H9 (cell line): ENCODE data around the gene CASTOR1. TPM values are rescaled to one million over a fixed set of nuclear protein-coding genes. Genes with fewer than 3 reads are reported as not detected.

Source experiments
- DNase-seq: peaks from one replicate; pipeline ENCODE4 v3.0.0-alpha.2; 2017
- H2AFZ ChIP-seq: one replicate; pipeline ENCODE4 v1.6.1; 2013; ENCODE audit warnings: mild to moderate bottlenecking, low read length, control low read depth, moderate library complexity
- H2AK5ac ChIP-seq: 2 replicates; pipeline ENCODE4 v1.6.1; 2013; ENCODE audit warnings: low read length, control low read depth, mixed read lengths; ENCODE audit not compliant: insufficient read length
- H2BK120ac ChIP-seq: one replicate; pipeline ENCODE4 v1.6.1; 2013; ENCODE audit warnings: low read depth, mild to moderate bottlenecking, low read length, control low read depth, inconsistent platforms; ENCODE audit not compliant: poor library complexity, severe bottlenecking
- H2BK12ac ChIP-seq: 2 replicates; pipeline ENCODE4 v1.6.1; 2013; ENCODE audit warnings: low read length, control low read depth, mixed read lengths, low read depth; ENCODE audit not compliant: insufficient read length
- H2BK15ac ChIP-seq: 2 replicates; pipeline ENCODE4 v1.6.1; 2013; ENCODE audit warnings: low read depth, low read length, control low read depth
- H2BK20ac ChIP-seq: one replicate; pipeline ENCODE4 v1.6.1; 2013; ENCODE audit warnings: low read depth, mild to moderate bottlenecking, low read length, control low read depth, inconsistent platforms; ENCODE audit not compliant: poor library complexity, severe bottlenecking
- H2BK5ac ChIP-seq: 2 replicates; pipeline ENCODE4 v1.6.1; 2013; ENCODE audit warnings: low read length, control low read depth, mixed read lengths; ENCODE audit not compliant: insufficient read length
- H3K14ac ChIP-seq: 2 replicates; pipeline ENCODE4 v1.6.1; 2013; ENCODE audit warnings: low read length, control low read depth; ENCODE audit not compliant: insufficient read depth
- H3K18ac ChIP-seq: 2 replicates; pipeline ENCODE4 v1.6.1; 2013; ENCODE audit warnings: low read depth, mild to moderate bottlenecking, mixed read lengths, low read length, control low read depth; ENCODE audit not compliant: insufficient read length
- H3K23ac ChIP-seq: 2 replicates; pipeline ENCODE4 v1.6.1; 2013; ENCODE audit warnings: low read length, control low read depth, mixed read lengths, low read depth; ENCODE audit not compliant: insufficient read length
- H3K23me2 ChIP-seq: 2 replicates; pipeline ENCODE4 v1.6.1; 2013; ENCODE audit warnings: low read depth, mild to moderate bottlenecking, mixed read lengths, low read length, control low read depth; ENCODE audit not compliant: insufficient read length, poor library complexity, severe bottlenecking
- H3K27ac ChIP-seq: 2 replicates; pipeline ENCODE4 v1.5.1; 2013; ENCODE audit warnings: low read length, control low read depth, mixed read lengths, low read depth; ENCODE audit not compliant: insufficient read length
- H3K27me3 ChIP-seq: 2 replicates; pipeline ENCODE4 v1.6.1; 2013; ENCODE audit warnings: low read length, control low read depth, inconsistent platforms; ENCODE audit not compliant: insufficient read depth
- H3K4ac ChIP-seq: 2 replicates; pipeline ENCODE4 v1.6.1; 2013; ENCODE audit warnings: low read depth, mild to moderate bottlenecking, control low read depth, inconsistent platforms, low read length, moderate library complexity
- H3K4me1 ChIP-seq: 2 replicates; pipeline ENCODE4 v1.6.1; 2013; ENCODE audit warnings: low read length, control low read depth, inconsistent platforms; ENCODE audit not compliant: insufficient read depth
- H3K4me2 ChIP-seq: 2 replicates; pipeline ENCODE4 v1.6.1; 2013; ENCODE audit warnings: low read length, control low read depth, mixed read lengths; ENCODE audit not compliant: insufficient read length, insufficient read depth
- H3K56ac ChIP-seq: 2 replicates; pipeline ENCODE4 v1.6.1; 2013; ENCODE audit warnings: low read depth, mild to moderate bottlenecking, mixed read lengths, low read length, control low read depth; ENCODE audit not compliant: insufficient read length
- H3K79me1 ChIP-seq: 2 replicates; pipeline ENCODE4 v1.6.1; 2013; ENCODE audit warnings: low read depth, mild to moderate bottlenecking, moderate library complexity, low read length, control low read depth, inconsistent platforms; ENCODE audit not compliant: insufficient read depth, poor library complexity, severe bottlenecking
- H3K79me2 ChIP-seq: 2 replicates; pipeline ENCODE4 v1.6.1; 2013; ENCODE audit warnings: low read length, control low read depth, inconsistent platforms; ENCODE audit not compliant: insufficient read depth
- H3K9ac ChIP-seq: 2 replicates; pipeline ENCODE4 v1.6.1; 2013; ENCODE audit warnings: low read length, control low read depth, mixed read lengths; ENCODE audit not compliant: insufficient read length; ENCODE audit errors: extremely low read depth
- H3K9me3 ChIP-seq: one replicate; pipeline ENCODE4 v1.6.1; 2013; ENCODE audit warnings: low read depth, low read length, inconsistent platforms; ENCODE audit not compliant: control insufficient read depth
- H3T11ph ChIP-seq: one replicate; pipeline ENCODE4 v1.6.1; 2013; ENCODE audit warnings: mild to moderate bottlenecking, low read length, control low read depth, inconsistent platforms
- H4K20me1 ChIP-seq: one replicate; pipeline ENCODE4 v1.6.1; 2013; ENCODE audit not compliant: control insufficient read depth, insufficient read length, insufficient read depth
- H4K5ac ChIP-seq: 2 replicates; pipeline ENCODE4 v1.6.1; 2013; ENCODE audit warnings: low read depth, mild to moderate bottlenecking, mixed read lengths, low read length, control low read depth; ENCODE audit not compliant: insufficient read length
- H4K8ac ChIP-seq: replicated peaks from 2 replicates; pipeline ENCODE4 v1.6.1; 2013; ENCODE audit warnings: low read length, control low read depth, mixed read lengths, low read depth; ENCODE audit not compliant: insufficient read length
- H4K91ac ChIP-seq: 2 replicates; pipeline ENCODE4 v1.6.1; 2013; ENCODE audit warnings: low read depth, mild to moderate bottlenecking, moderate library complexity, mixed read lengths, low read length, control low read depth; ENCODE audit not compliant: insufficient read length
- H3K27ac Mint-ChIP-seq, 3 experiments: 2 replicates in 2 of 3; 3 replicates in 1 of 3; pipeline ENCODE4 v1.8.0; 2020 to 2021; ENCODE audit warnings: mixed read lengths in 3 of 3, mild to moderate bottlenecking in 1 of 3, moderate library complexity in 1 of 3
- H3K27me3 Mint-ChIP-seq: 2 replicates; pipeline ENCODE4 v1.8.0; 2021; ENCODE audit warnings: low read depth, mild to moderate bottlenecking, moderate library complexity, mixed read lengths
- H3K36me3 Mint-ChIP-seq, 3 experiments: 2 replicates in 2 of 3; 3 replicates in 1 of 3; pipeline ENCODE4 v1.8.0; 2020 to 2021; ENCODE audit warnings: low read depth in 3 of 3, mixed read lengths in 3 of 3; ENCODE audit not compliant: insufficient read depth in 1 of 3
- H3K4me1 Mint-ChIP-seq, 2 experiments: 2 replicates each; pipeline ENCODE4 v1.8.0; 2020; ENCODE audit warnings: mixed read lengths in 2 of 2
- H3K4me3 Mint-ChIP-seq, 2 experiments: 2 replicates in 1 of 2; 3 replicates in 1 of 2; pipeline ENCODE4 v1.8.0; 2020 to 2021; ENCODE audit warnings: mild to moderate bottlenecking in 2 of 2, mixed read lengths in 2 of 2, moderate library complexity in 1 of 2
- H3K9me3 Mint-ChIP-seq, 2 experiments: 2 replicates in 1 of 2; 3 replicates in 1 of 2; pipeline ENCODE4 v1.8.0; 2020; ENCODE audit warnings: mild to moderate bottlenecking in 2 of 2, mixed read lengths in 2 of 2, moderate library complexity in 1 of 2
- WGBS: extraction: QIAGEN DNeasy Blood & Tissue Kit; methylation state at CpG from one replicate; pipeline ENCODE4 v1.1.7; 2013; ENCODE audit warnings: missing lambda C conversion rate, low lambda C conversion rate, mixed read lengths; ENCODE audit not compliant: insufficient read length; ENCODE audit errors: extremely low coverage; 5-methylcytosine and 5-hydroxymethylcytosine counted together
- total RNA-seq: library from RNA; stranded (reverse); gene quantifications from 2 replicates; pipeline ENCODE4 v1.2.1, GENCODE V29; 2021
- TF ChIP-seq, protein P1 (sequence below): fragments of 200-600 bp; sonication (generic); conservative IDR thresholded peaks from 3 replicates; pipeline ENCODE4 v1.8.0; 2021; ENCODE audit warnings: antibody characterized with exemption, mild to moderate bottlenecking

The CASTOR1 gene
- total RNA-seq, 1 experiment from 2014 or later, result 8.8 TPM

DNA sequence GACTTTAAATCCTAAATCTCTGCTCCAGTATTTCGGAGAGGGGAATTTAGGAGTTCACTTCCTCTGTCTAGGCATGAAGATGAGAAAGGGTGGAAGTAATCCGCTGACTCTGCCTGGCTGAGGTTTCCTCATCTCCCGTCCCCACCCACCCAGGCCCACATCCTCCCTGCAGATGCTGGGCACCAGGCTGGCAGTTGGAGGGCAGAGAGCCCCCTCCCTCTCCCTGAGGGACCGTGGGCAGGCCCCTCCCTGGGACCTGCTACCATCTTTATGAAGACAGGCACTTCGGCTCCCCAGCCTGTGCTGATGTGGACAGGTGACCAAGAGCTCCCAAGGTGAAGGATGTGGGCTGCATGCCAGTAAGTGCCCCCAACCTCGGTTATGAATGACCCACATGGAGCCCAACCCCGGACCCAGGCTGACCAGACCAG is 6.7 kb downstream of the CASTOR1 start:
- Histone ChIP-seq H2BK120ac (no peak overlapping the region), H2AFZ (no peak overlapping the region), H3K56ac (no peak overlapping the region), H2AK5ac (no peak overlapping the region), H4K91ac (no peak overlapping the region), H3K9ac (no peak overlapping the region), H2BK20ac (no peak overlapping the region), H3K9me3 (no peaks in the 10 kb centered on the region), H3K27me3 (no peaks in the 10 kb centered on the region), H3T11ph (no peak overlapping the region), H3K4ac (no peak overlapping the region), H2BK12ac (no peak overlapping the region), H3K79me2 (no peaks in the 10 kb centered on the region), H2BK5ac (no peak overlapping the region), H3K23me2 (no peaks in the 10 kb centered on the region), H4K8ac (no peak overlapping the region), H3K4me2 (no peak overlapping the region), H3K79me1 (no peaks in the 10 kb centered on the region), H4K5ac (no peak overlapping the region), H3K23ac (no peak overlapping the region), H2BK15ac (no peak overlapping the region), H4K20me1 (no peaks in the 10 kb centered on the region), H3K4me1 (no peaks in the 10 kb centered on the region; the same call in 1 of the 2 replicates), H3K27ac (no peak overlapping the region), H3K14ac (no peak overlapping the region), H3K18ac (no peak overlapping the region)
- TF ChIP-seq, protein P1, sequence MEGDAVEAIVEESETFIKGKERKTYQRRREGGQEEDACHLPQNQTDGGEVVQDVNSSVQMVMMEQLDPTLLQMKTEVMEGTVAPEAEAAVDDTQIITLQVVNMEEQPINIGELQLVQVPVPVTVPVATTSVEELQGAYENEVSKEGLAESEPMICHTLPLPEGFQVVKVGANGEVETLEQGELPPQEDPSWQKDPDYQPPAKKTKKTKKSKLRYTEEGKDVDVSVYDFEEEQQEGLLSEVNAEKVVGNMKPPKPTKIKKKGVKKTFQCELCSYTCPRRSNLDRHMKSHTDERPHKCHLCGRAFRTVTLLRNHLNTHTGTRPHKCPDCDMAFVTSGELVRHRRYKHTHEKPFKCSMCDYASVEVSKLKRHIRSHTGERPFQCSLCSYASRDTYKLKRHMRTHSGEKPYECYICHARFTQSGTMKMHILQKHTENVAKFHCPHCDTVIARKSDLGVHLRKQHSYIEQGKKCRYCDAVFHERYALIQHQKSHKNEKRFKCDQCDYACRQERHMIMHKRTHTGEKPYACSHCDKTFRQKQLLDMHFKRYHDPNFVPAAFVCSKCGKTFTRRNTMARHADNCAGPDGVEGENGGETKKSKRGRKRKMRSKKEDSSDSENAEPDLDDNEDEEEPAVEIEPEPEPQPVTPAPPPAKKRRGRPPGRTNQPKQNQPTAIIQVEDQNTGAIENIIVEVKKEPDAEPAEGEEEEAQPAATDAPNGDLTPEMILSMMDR, result no peak
- Mint-ChIP-seq H3K4me3 (no peak overlapping the region), H3K27ac (no peak overlapping the region), H3K36me3 (peaks cover 0 to 2% (median 0%) of the 10 kb centered on the region in 3 experiments; a peak in 1 of 7 replicates), H3K27me3 (peaks cover 1% of the 10 kb centered on the region; the same call in 1 of the 2 replicates), H3K4me1 (peaks cover 3 to 8% of the 10 kb centered on the region in 2 experiments; a peak in 3 of 4 replicates), H3K9me3 (no peaks in the 10 kb centered on the region)
- no peak for DNase-seq
- no CpG with 5 or more reads among the region's 7 CpGs for WGBS
